Immature natural killer cell (primary cell): ENCODE data around the gene C2orf80. TPM values are rescaled to one million over a fixed set of nuclear protein-coding genes. Genes with fewer than 3 reads are reported as not detected.
A peak's percentile ranks its signal among the peaks of the same experiment; 100 is the strongest.
"Not testable (repeated sequence)": the region's sequence is repeated elsewhere in the genome, so short reads cannot be mapped to it uniquely, and the experiment has no call there.

Experiments
- DNase-seq, 3 donors: peaks; one replicate each; pipeline ENCODE4 v3.0.0; 2022; ENCODE audit warnings: mixed read lengths in 1 of 3
- H3K27ac Mint-ChIP-seq, 6 donors: one replicate each; pipeline ENCODE4 v1.8.0; 2020; ENCODE audit warnings: mixed read lengths in 6 of 6, mild to moderate bottlenecking in 5 of 6, inconsistent platforms in 4 of 6, moderate library complexity in 3 of 6
- H3K27me3 Mint-ChIP-seq, 3 donors: one replicate each; pipeline ENCODE4 v1.8.0; 2020 to 2021; ENCODE audit warnings: low read depth in 3 of 3, mild to moderate bottlenecking in 3 of 3, mixed read lengths in 3 of 3, moderate library complexity in 3 of 3, inconsistent platforms in 1 of 3
- H3K36me3 Mint-ChIP-seq, 3 donors: one replicate each; pipeline ENCODE4 v1.8.0; 2020; ENCODE audit warnings: mixed read lengths in 3 of 3, inconsistent platforms in 2 of 3, mild to moderate bottlenecking in 2 of 3
- H3K4me1 Mint-ChIP-seq, 2 donors: one replicate each; pipeline ENCODE4 v1.8.0; 2020; ENCODE audit warnings: inconsistent platforms in 2 of 2, mild to moderate bottlenecking in 2 of 2, mixed read lengths in 2 of 2, moderate library complexity in 1 of 2
- H3K4me3 Mint-ChIP-seq, 5 donors: one replicate each; pipeline ENCODE4 v1.8.0; 2020; ENCODE audit warnings: mild to moderate bottlenecking in 5 of 5, mixed read lengths in 5 of 5, inconsistent platforms in 3 of 5, moderate library complexity in 3 of 5
- H3K9me3 Mint-ChIP-seq, 6 donors: one replicate each; pipeline ENCODE4 v1.8.0; 2020; ENCODE audit warnings: mild to moderate bottlenecking in 6 of 6, mixed read lengths in 6 of 6, inconsistent platforms in 4 of 6, moderate library complexity in 3 of 6
- polyA plus RNA-seq, 3 donors: library from polyadenylated mRNA; unstranded; fragments of 300-500 nt; fragmentation: Illumina TruSeq; gene quantifications; one replicate each; pipeline ENCODE4 v1.2.3, GENCODE V29; 2021

Gene C2orf80
- polyA plus RNA-seq, 3 donors from 2014 or later, result not detected

DNA sequence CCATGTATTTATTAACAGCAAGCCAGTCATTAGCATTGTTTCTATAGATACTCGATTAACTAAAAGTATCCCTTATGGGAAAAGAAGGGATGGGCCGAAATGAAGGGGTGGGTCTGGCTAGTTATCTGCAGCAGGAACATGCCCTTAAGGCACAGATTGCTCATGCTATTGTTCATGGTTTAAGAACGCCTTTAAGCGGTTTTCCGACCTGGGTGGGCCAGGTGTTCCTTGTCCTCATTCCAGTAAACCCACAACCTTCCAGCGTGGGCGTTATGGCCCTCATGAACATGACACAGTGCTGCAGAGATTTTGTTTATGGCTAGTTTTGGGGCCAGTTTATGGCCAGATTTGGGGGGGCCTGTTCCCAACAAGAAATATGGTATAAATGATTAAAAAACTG is 51.5 kb downstream of the C2orf80 start:
- H3K27me3 Mint-ChIP-seq, H3K9me3 Mint-ChIP-seq, H3K36me3 Mint-ChIP-seq, H3K4me3 Mint-ChIP-seq, DNase-seq, H3K27ac Mint-ChIP-seq: not testable (repeated sequence)
- H3K4me1 Mint-ChIP-seq, result peaks cover 15 to 30% of the 10 kb centered on the region in 2 donors

DNA sequence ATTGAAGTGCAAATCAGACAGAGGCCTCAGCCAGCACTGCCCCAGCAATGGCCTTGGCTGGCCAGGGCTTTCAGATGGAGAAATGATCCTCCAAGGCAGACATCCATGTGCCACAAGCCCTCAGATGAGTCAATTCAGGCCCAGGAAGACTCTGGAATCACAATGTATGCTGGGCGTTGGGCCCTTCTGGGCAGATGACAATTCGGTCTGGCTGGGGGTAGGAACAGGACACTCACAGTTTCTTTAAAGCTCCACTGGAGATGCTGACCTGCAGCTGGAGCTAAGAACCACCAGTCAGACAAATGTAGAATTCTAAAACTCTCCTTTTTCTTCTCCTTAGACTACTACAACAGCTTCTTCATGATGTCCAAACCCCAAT is 53.1 kb downstream of the C2orf80 start:
- no peak for DNase-seq
- Mint-ChIP-seq H3K4me3 (no peak overlapping the region), H3K27me3 (peaks cover 0 to 1% (median 0%) of the 10 kb centered on the region in 3 donors), H3K9me3 (no peaks in the 10 kb centered on the region), H3K4me1 (peaks cover 15 to 30% of the 10 kb centered on the region in 2 donors), H3K36me3 (no peaks in the 10 kb centered on the region), H3K27ac (peak overlapping the region in 1 of 6 donors; percentile 9)

DNA sequence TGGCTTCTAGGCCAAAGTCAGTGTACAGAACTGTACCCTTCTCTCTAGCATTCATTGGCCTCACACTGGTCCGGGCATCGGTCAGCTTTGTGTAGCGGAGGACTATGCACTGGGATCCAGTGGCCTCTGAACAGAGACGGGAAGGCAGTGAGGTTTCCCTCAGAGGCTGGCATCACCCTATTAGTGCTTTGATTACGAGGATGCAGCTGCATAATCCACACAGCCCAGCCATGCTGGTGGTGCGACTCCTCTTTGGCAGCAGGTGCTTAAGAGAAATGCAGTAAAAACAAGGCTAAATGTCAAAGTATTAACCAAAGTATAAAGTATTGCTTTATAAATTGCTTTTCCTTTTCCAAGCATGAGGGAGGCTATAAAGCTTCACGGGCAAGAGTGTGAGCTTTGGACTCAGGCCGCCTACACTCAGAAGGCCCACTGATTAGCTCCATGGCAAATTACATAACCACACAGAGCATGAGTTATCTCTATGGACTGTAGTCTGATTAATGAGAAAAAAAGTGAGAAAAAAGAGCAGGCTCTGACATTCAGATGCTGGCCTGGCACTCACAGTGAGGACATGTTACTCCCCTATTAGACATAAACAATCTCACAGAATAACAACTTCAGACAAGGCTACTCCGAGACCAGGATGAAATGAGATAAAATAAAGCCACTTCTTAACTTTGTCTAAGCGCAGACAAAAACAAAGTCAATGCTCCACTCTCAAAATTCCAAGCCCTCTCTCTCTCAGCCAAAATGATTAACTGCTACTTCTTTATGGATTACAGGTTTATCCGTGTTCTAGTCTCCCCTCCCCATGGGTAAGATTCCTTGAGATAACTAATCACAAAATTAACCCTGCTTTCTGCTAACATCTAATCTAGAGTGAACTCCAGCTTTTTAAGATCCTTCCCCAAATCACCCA is 53.8 kb downstream of the C2orf80 start:
- Mint-ChIP-seq H3K4me3 (no peak overlapping the region), H3K27ac (peak overlapping the region in 2 of 6 donors; percentile 34 to 58), H3K27me3 (peaks cover 0 to 1% (median 0%) of the 10 kb centered on the region in 3 donors), H3K4me1 (peaks cover 15 to 30% of the 10 kb centered on the region in 2 donors), H3K36me3 (no peaks in the 10 kb centered on the region), H3K9me3 (no peaks in the 10 kb centered on the region)
- no peak for DNase-seq

DNA sequence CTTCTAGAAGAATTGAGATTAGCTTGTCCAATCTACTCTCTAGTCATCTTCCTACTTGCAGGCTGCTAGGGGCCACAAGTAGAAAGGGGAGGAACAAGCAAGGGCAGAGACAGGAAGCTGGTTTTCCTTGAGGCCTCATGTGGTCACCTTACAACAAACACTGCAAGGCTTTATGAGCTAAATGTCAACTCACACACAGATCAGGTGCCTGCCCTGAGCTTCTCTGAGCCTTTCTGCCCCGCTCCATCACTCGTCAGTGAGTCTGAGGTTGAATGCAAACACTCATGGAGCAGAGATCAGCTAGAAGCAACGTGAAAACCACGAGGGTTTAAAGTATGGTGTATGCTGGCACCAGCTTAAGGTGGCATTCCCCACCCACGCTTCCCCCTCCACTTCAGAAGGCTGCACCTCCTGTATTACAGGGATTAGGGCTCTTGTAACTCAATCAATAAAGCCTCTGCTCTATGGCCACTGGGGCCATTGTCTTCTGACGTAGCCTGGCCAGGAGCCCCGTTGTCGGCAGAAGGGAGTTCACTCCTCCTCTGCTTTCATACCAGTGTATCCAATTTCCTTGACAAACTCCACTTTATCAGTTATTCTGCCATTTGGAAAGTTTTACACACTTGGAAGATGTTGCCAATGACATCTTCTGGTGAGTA is 54.8 kb downstream of the C2orf80 start:
- H3K36me3 Mint-ChIP-seq, result no peaks in the 10 kb centered on the region
- DNase-seq, result peak; percentile 17 to 32 (median 17)
- peak overlapping the region in 5 of 6 donors; percentile 34 to 64 (median 41) for H3K27ac Mint-ChIP-seq
- H3K4me3 Mint-ChIP-seq, result peak overlapping the region; percentile 32 to 65 (median 51)
- H3K9me3 Mint-ChIP-seq, result no peaks in the 10 kb centered on the region
- peaks cover 15 to 30% of the 10 kb centered on the region in 2 donors for H3K4me1 Mint-ChIP-seq
- peaks cover 0 to 1% (median 0%) of the 10 kb centered on the region in 3 donors for H3K27me3 Mint-ChIP-seq

DNA sequence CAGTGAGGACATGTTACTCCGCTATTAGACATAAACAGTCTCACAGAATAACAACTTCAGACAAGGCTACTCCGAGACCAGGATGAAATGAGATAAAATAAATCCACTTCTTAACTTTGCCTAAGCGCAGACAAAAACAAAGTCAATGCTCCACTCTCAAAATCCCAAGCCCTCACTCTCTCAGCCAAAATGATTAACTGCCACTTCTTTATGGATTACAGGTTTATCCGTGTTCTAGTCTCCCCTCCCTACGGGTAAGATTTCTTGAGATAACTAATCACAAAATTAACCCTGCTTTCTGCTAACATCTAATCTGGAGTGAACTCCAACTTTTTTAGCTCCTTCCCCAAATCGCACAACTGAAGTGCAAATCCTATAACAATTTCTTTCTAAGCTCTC is 59.1 kb downstream of the C2orf80 start:
- no peak for DNase-seq
- no peaks in the 10 kb centered on the region for H3K9me3 Mint-ChIP-seq

DNA sequence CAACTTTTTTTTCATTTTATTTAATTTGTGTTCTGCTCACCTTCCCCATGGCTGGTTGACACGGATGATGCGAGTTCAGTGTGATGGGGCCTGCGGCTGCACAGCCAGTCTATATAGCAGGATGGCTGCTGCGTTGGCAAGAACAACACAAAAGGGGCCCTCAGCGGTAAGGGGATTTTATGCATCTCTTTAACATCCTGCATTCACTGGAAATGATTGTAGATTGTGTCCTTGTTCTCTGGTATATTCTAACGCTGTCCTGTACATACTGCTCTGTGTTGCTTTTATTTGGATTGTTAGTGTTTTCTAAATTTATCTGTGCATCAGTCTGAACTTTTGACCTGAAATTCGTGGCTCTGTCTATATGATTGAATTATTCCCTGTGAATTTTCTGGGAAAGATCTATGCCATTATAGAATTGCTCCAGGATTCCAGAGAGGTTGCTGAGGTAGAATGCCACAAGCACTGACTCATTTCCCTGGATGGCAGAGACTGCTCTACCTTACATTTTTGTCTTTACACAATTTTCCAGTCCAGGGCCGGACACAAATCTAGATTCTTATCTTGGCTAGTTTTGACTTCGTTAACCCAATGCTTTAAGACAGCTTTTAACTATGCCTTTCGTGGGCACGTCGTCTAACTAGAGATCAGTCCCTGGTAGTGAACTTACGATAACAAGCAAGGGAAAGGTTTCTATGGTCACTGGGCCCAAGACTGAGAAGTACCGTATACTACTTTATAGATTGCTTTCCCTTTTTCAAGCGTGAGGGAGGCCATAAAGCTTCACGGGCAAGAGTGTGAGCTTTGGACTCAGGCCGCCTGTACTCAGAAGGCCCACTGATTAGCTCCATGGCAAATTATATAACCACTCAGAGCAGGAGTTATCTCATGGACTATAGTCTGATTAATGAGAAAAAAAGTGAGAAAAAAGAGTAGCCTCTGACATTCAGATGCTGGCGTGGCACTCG is 59.8 kb downstream of the C2orf80 start, which contains the start of gene CRYGC:
CRYGC (minus strand) TSS at position 85 of the 968 bp plus-strand sequence; CDS start at position 49, 36 bp downstream.
- no peak for DNase-seq
- Mint-ChIP-seq H3K27ac (no peak within 1 kb of the TSS), H3K4me1 (peaks cover 7 to 9% of the 10 kb centered on the region in 2 donors), H3K9me3 (no peaks in the 10 kb centered on the region), H3K27me3 (peaks cover 1 to 11% (median 6%) of the 10 kb centered on the region in 3 donors), H3K36me3 (no peaks in the 10 kb centered on the region), H3K4me3 (no peak within 1 kb of the TSS)

More for the DNA sequence above, 59.1 kb downstream of the C2orf80 start:
- peaks cover 1 to 5% (median 4%) of the 10 kb centered on the region in 3 donors for H3K27me3 Mint-ChIP-seq
- no peak overlapping the region for H3K4me3 Mint-ChIP-seq
- no peaks in the 10 kb centered on the region for H3K36me3 Mint-ChIP-seq
- H3K27ac Mint-ChIP-seq, result no peak overlapping the region
- H3K4me1 Mint-ChIP-seq, result peaks cover 14 to 16% of the 10 kb centered on the region in 2 donors

DNA sequence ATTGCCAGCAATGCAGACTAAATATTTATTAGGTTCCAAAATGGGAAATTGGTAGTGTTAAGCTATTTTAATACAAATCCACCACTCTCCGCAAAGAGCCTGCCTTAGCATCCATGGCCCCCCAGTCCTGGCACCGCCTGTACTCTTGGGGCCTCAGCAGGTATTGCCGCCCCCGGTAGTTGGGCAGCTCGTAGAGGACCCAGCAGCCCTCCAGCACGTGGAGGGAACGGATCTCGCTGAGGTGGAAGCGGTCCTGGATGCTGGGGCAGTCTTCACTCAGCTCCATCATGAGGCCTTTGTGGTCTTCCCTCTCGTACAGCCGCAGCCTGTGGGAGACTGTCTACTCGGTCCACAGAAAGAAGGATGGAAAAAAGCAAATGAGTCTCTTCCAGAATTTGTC is 61.7 kb downstream of the C2orf80 start:
- Mint-ChIP-seq H3K9me3 (no peaks in the 10 kb centered on the region), H3K27ac (no peak overlapping the region), H3K4me1 (peaks cover 8 to 11% of the 10 kb centered on the region in 2 donors), H3K27me3 (peaks cover 5 to 14% (median 7%) of the 10 kb centered on the region in 3 donors), H3K4me3 (no peak overlapping the region), H3K36me3 (no peaks in the 10 kb centered on the region)
- no peak for DNase-seq

DNA sequence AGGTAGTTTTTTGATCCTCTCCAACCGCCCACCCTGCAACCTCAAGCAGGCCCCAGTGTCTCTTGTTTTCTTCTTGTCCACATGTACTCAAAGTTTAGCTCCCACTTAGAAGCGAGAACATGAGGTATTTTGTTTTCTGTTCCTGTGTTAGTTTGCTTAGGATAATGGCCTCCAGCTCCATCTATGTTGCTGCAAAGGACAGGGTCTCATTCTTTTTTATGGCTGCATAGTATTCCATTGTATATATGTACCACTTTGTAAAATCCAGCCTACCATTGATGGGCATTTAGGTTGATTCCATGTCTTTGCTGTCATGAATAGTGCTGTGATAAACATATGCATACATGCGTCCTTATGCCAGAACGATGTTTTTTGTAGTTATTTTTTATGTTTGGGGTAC is 62.7 kb downstream of the C2orf80 start:
- Mint-ChIP-seq H3K4me1 (peaks cover 8 to 11% of the 10 kb centered on the region in 2 donors), H3K27ac (no peak overlapping the region), H3K27me3 (peaks cover 3 to 14% (median 7%) of the 10 kb centered on the region in 3 donors), H3K36me3 (no peaks in the 10 kb centered on the region), H3K4me3 (no peak overlapping the region), H3K9me3 (no peaks in the 10 kb centered on the region)
- no peak for DNase-seq

DNA sequence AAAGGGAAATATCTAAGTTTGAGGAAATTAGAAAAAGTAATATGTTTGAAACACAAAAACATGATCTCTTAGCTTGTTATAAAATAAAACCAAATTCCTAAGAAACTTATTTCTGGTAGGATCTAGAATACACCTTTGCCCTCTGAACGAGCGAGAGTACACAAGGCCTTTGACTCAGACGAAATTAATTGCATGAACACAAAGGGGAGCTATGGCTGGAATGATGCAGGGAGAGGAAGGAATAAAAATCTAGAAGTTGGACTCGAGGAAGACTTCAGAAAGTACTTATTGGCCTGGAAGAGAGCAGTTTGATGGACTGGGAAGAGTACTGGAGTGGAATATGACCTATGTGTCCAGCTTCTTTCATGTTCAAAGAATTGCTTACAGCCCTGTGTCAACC is 64.6 kb downstream of the C2orf80 start:
- Mint-ChIP-seq H3K27ac (no peak overlapping the region), H3K27me3 (peaks cover 5 to 14% (median 7%) of the 10 kb centered on the region in 3 donors), H3K4me1 (peaks cover 8 to 11% of the 10 kb centered on the region in 2 donors), H3K4me3 (no peak overlapping the region), H3K9me3 (no peaks in the 10 kb centered on the region), H3K36me3 (no peaks in the 10 kb centered on the region)
- no peak for DNase-seq

DNA sequence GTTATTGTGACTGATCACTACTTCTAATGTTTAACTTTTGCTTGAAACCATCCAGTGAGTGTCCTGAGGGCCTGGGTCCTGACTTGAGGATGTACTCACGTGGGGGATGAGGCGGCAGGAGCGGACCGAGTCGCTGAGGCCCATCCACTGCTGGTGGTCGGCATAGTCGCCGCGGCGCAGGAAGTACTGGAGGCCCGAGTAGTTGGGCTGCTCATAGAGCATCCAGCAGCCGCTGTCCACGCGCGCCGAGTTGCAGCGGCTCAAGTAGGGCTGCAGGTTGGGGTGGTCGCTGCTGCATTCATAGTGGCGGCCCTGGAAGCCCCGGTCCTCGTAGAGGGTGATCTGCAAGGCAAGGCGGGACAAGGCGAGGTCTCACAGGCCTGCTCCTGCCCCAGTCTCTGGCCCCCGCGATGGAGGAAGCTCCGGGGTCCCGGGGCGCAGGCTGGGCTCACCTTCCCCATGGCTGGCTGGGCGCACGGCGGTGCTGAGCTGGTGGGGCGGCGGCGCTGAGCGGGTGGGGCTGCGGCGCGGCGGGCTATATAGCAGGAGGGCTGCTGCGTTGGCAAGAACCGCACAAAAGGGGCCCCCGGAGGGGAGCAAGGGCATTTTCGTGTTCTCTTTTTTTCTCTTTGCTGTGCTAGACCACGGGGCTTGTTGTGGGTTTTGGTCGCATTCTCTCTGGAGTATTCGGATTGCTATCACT is 65.7 kb downstream of the C2orf80 start, which contains the start of gene CRYGD:
CRYGD (minus strand) TSS at position 512 of the 703 bp plus-strand sequence; CDS start at position 461, 51 bp downstream.
- H3K4me3 Mint-ChIP-seq, result peak within 1 kb of the TSS in 3 of 5 donors; percentile 22 to 68 (median 44)
- peaks cover 5 to 14% (median 7%) of the 10 kb centered on the region in 3 donors for H3K27me3 Mint-ChIP-seq
- not testable (repeated sequence) for H3K9me3 Mint-ChIP-seq, H3K36me3 Mint-ChIP-seq, H3K27ac Mint-ChIP-seq
- peak in 2 of 3 donors; percentile 2 to 6 for DNase-seq
- peaks cover 8 to 11% of the 10 kb centered on the region in 2 donors for H3K4me1 Mint-ChIP-seq

DNA sequence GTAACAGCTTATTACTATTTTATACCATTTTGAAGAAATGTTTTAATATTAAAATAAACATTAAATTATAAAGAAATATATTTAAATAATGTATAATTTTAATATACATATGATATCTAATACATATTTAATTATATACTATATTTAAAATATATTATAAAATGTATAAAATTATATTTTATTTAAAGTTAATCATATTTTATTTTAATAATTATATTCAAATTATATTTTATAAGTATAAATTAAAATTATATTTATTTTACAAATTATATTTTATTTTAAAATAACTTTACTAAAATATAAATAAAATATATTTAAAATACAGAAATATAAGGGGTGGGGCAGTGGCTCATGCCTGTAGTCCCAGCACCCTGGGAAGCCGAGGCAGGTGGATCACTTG is 67.6 kb downstream of the C2orf80 start:
- Mint-ChIP-seq H3K4me1 (peaks cover 8 to 11% of the 10 kb centered on the region in 2 donors), H3K36me3 (no peaks in the 10 kb centered on the region), H3K27me3 (peaks cover 5 to 13% (median 9%) of the 10 kb centered on the region in 3 donors), H3K27ac (no peak overlapping the region), H3K9me3 (no peaks in the 10 kb centered on the region), H3K4me3 (no peak overlapping the region)
- no peak for DNase-seq

DNA sequence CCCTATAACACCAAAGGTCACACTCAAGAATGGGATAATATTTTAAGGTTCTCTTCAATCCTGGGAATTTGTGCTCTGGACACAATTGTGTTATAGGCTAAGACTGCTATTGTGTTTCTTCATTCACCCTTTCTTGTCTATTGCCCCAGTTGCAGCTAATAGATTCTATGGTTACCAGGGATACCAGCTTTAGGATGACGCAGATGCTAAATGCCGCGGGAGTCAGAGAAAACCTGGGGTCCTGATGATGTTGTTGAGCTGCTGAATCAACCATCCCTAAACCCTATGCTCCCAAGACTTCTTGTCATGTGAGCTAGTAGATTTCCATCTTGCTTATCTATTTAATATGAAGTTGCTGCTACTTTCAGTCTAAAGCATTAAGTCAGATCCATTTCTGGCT is 70.9 kb downstream of the C2orf80 start:
- Mint-ChIP-seq H3K4me3 (no peak overlapping the region), H3K9me3 (no peaks in the 10 kb centered on the region), H3K27ac (no peak overlapping the region), H3K36me3 (no peaks in the 10 kb centered on the region), H3K27me3 (peaks cover 0 to 3% (median 2%) of the 10 kb centered on the region in 3 donors), H3K4me1 (peaks cover 3% of the 10 kb centered on the region in 2 donors)
- no peak for DNase-seq
